ENCODE measurements around the gene EYS. TPM values are rescaled to one million over a fixed set of nuclear protein-coding genes. Genes with fewer than 3 reads are reported as not detected.

The EYS gene
- total RNA-seq, 1 experiment from 2014 or later = not detected

- no peaks in the 10 kb centered on the region for H3K9me3 ChIP-seq (ENCODE audit: control insufficient read depth, low read depth, low read length)
- Mint-ChIP-seq H3K4me1 (no peaks in the 10 kb centered on the region), H3K36me3 (ENCODE audit: insufficient read depth in 1 of 3, low read depth in 3 of 3) (no peaks in the 10 kb centered on the region), H3K27me3 (ENCODE audit: low read depth) (no peaks in the 10 kb centered on the region), H3K27ac (no peak overlapping the region), H3K9me3 (peaks cover 2 to 4% of the 10 kb centered on the region in 2 experiments; a peak in 2 of 5 replicates), H3K4me3 (no peak overlapping the region)
- no peak overlapping the region for H4K8ac ChIP-seq (replicated peaks; ENCODE audit: insufficient read length, low read depth, low read length)
- H3K56ac ChIP-seq (ENCODE audit: insufficient read length, low read depth, low read length) = no peak overlapping the region
- no peak overlapping the region for H2BK12ac ChIP-seq (ENCODE audit: insufficient read length, low read depth, low read length)
- no peak overlapping the region for H2AK5ac ChIP-seq (ENCODE audit: insufficient read length, low read length)
- no peak overlapping the region for H2BK120ac ChIP-seq (ENCODE audit: low read depth, low read length, poor library complexity, severe bottlenecking)
- no peaks in the 10 kb centered on the region for H3K79me1 ChIP-seq (ENCODE audit: insufficient read depth, low read depth, low read length, poor library complexity, severe bottlenecking)
- no peak overlapping the region for H3K4ac ChIP-seq (ENCODE audit: low read depth, low read length)
- H3K4me1 ChIP-seq (ENCODE audit: insufficient read depth, low read length) = no peaks in the 10 kb centered on the region
- no peaks in the 10 kb centered on the region for H3K23me2 ChIP-seq (ENCODE audit: insufficient read length, low read depth, low read length, poor library complexity, severe bottlenecking)
- DNase-seq = no peak
- H3K27ac ChIP-seq (ENCODE audit: insufficient read length, low read depth, low read length) = no peak overlapping the region
- WGBS (ENCODE audit: extremely low coverage, insufficient read length, low lambda C conversion rate) = no CpG with 5 or more reads among the region's 2 CpGs
- no peak overlapping the region for H3K18ac ChIP-seq (ENCODE audit: insufficient read length, low read depth, low read length)
- no peak overlapping the region for H3K4me2 ChIP-seq (ENCODE audit: insufficient read depth, insufficient read length, low read length)
- TF ChIP-seq, protein P1, sequence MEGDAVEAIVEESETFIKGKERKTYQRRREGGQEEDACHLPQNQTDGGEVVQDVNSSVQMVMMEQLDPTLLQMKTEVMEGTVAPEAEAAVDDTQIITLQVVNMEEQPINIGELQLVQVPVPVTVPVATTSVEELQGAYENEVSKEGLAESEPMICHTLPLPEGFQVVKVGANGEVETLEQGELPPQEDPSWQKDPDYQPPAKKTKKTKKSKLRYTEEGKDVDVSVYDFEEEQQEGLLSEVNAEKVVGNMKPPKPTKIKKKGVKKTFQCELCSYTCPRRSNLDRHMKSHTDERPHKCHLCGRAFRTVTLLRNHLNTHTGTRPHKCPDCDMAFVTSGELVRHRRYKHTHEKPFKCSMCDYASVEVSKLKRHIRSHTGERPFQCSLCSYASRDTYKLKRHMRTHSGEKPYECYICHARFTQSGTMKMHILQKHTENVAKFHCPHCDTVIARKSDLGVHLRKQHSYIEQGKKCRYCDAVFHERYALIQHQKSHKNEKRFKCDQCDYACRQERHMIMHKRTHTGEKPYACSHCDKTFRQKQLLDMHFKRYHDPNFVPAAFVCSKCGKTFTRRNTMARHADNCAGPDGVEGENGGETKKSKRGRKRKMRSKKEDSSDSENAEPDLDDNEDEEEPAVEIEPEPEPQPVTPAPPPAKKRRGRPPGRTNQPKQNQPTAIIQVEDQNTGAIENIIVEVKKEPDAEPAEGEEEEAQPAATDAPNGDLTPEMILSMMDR (conservative IDR thresholded peaks at IDR 0.05) = no peak
- no peak overlapping the region for H4K5ac ChIP-seq (ENCODE audit: insufficient read length, low read depth, low read length)
- H3K9ac ChIP-seq (ENCODE audit: extremely low read depth, insufficient read length, low read length) = no peak overlapping the region
- no peak overlapping the region for H2BK5ac ChIP-seq (ENCODE audit: insufficient read length, low read length)
- no peak overlapping the region for H2BK20ac ChIP-seq (ENCODE audit: low read depth, low read length, poor library complexity, severe bottlenecking)
- H2BK15ac ChIP-seq (ENCODE audit: low read depth, low read length) = no peak overlapping the region
- H3K27me3 ChIP-seq (ENCODE audit: insufficient read depth, low read length) = no peaks in the 10 kb centered on the region
- no peak overlapping the region for H3T11ph ChIP-seq (ENCODE audit: low read length)
- H4K91ac ChIP-seq (ENCODE audit: insufficient read length, low read depth, low read length) = no peak overlapping the region
- H3K23ac ChIP-seq (ENCODE audit: insufficient read length, low read depth, low read length) = no peak overlapping the region
- H3K79me2 ChIP-seq (ENCODE audit: insufficient read depth, low read length) = no peaks in the 10 kb centered on the region
- H3K14ac ChIP-seq (ENCODE audit: insufficient read depth, low read length) = no peak overlapping the region
- H4K20me1 ChIP-seq (ENCODE audit: control insufficient read depth, insufficient read depth, insufficient read length) = no peaks in the 10 kb centered on the region
- no peak overlapping the region for H2AFZ ChIP-seq (ENCODE audit: low read length)
Observed at GRCh38 chr6:63740709-63741108, 1966.3 kb downstream of the EYS start.
